Heart left ventricle (tissue), 13 donors: ENCODE results near the gene MSI2.

ENCODE experiments used
- POLR2A ChIP-seq, 2 donors: fragments of 450-650 bp; IDR thresholded peaks; one replicate each; pipeline ENCODE4 v1.6.1; 2017; ENCODE audit warnings: antibody characterized with exemption in 2 of 2, mild to moderate bottlenecking in 2 of 2, moderate library complexity in 2 of 2
- TF ChIP-seq, protein P1 (sequence below), 12 donors: fragments of 200-600 bp; sonication (generic) in 4 of 12; IDR thresholded peaks; one replicate each; pipeline versions ENCODE4 v1.5.0 to v1.8.0; 2018 to 2022; ENCODE audit warnings: antibody characterized with exemption in 12 of 12, mild to moderate bottlenecking in 5 of 12
- donor health status: ischemic (EF 13 %, LVEDD 7.1; RV severe dilation, severe dysfunction).
- donor health status: DM: no; HTN: yes; CAD: no.
- donor health status: DM: no; HTN: no; CAD: no.
- donor health status: ischemic (EF 25% LVEDD 6.9; RV normal size, moderate dysfunction).
- donor health status: ischemic (EF 25% LVEDD 5.7; RV mildly dilated, moderate dysfunction).
- donor health status: ischemic (EF 35%, LVEDD 5.7; RV mildly dilated, moderate dysfunction).
- donor health status: nonischemic (EF 11% LVEDD 7.7; RV severe dilation, severe dysfunction).
- donor health status: DM: yes; HTN: yes; CAD: no.
- donor health status: PGD.
- donor health status: ischemic (EF 29% LVEDD 5.4; RV normal size, mild dysfunction).
- donor health status: nonischemic (EF 23%, LVEDD 6.1; RV moderate dilation, normal function).

DNA sequence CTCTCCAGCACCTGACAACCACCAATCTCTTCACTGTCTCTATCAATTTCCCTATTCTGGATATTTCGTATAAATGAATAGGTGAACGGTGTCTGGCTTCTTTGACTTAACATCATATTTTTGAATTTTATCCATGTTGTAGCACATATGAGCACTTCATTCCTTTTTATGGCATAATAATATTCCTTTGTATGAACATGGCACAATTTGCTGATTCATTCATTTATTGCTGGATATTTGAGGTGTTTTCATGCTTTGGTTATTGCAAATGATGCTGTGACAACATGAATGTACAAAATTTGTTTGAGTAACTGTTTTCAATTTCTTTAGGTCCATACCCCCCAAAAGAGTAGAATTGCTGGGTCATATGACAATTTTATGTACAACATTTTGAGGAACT, 476.8 kb downstream of the MSI2 start:
- TF ChIP-seq POLR2A (IDR thresholded peaks at IDR 0.05) = no peak
- TF ChIP-seq, protein P1, sequence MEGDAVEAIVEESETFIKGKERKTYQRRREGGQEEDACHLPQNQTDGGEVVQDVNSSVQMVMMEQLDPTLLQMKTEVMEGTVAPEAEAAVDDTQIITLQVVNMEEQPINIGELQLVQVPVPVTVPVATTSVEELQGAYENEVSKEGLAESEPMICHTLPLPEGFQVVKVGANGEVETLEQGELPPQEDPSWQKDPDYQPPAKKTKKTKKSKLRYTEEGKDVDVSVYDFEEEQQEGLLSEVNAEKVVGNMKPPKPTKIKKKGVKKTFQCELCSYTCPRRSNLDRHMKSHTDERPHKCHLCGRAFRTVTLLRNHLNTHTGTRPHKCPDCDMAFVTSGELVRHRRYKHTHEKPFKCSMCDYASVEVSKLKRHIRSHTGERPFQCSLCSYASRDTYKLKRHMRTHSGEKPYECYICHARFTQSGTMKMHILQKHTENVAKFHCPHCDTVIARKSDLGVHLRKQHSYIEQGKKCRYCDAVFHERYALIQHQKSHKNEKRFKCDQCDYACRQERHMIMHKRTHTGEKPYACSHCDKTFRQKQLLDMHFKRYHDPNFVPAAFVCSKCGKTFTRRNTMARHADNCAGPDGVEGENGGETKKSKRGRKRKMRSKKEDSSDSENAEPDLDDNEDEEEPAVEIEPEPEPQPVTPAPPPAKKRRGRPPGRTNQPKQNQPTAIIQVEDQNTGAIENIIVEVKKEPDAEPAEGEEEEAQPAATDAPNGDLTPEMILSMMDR (IDR thresholded peaks at IDR 0.05) = no peak
